ENCODE measurements around the gene CD59. TPM values are rescaled to one million over a fixed set of nuclear protein-coding genes. Genes with fewer than 3 reads are reported as not detected.
"Not testable (repeated sequence)": the region's sequence is repeated elsewhere in the genome, so short reads cannot be mapped to it uniquely, and the experiment has no call there.

CD59 gene
- total RNA-seq, 2 donors from 2014 or later: 68.2 to 194 TPM

GRCh38 chr11:33685082-33685481 lies 51.1 kb downstream of the CD59 start:
- H3K9me3 ChIP-seq: no peaks in the 10 kb centered on the region
- H3K4me3 ChIP-seq: no peak overlapping the region
- DNase-seq (no peak), ATAC-seq (no peak)
- 65 to 68% methylated on average over 3 of the region's 3 CpGs for WGBS, 2 donors
- peaks cover 11% of the 10 kb centered on the region for H3K4me1 ChIP-seq
- no peak overlapping the region for H3K27ac ChIP-seq
- H3K36me3 ChIP-seq (replicated peaks in 1 of 2; ENCODE audit: insufficient read depth in 1 of 2, low read depth in 2 of 2): no peaks in the 10 kb centered on the region
- TF ChIP-seq CTCF (IDR thresholded peaks at IDR 0.05) (no peak), POLR2A (IDR thresholded peaks at IDR 0.05) (no peak)
- H3K27me3 ChIP-seq: no peaks in the 10 kb centered on the region
- intact Hi-C loops (cut with DNase I): loop anchor here (5.0 to 10.0 kb wide), 2 partner anchors 143 to 320 kb away; no protein-coding TSS in a partner anchor

- H3K9me3 ChIP-seq: no peaks in the 10 kb centered on the region
- no peaks in the 10 kb centered on the region for H3K27me3 ChIP-seq
- 77 to 88% methylated on average over 5 of the region's 5 CpGs for WGBS, 2 donors
- no peak overlapping the region for H3K4me3 ChIP-seq
- DNase-seq (no peak), ATAC-seq (no peak)
- H3K27ac ChIP-seq: no peak overlapping the region
- H3K4me1 ChIP-seq: peaks cover 2% of the 10 kb centered on the region
- TF ChIP-seq CTCF (IDR thresholded peaks at IDR 0.05) (no peak), POLR2A (IDR thresholded peaks at IDR 0.05) (no peak)
- intact Hi-C loops (cut with DNase I): loop anchor here (10.0 kb wide), 1 partner anchor 319 kb away; no protein-coding TSS in a partner anchor
- H3K36me3 ChIP-seq (replicated peaks in 1 of 2; ENCODE audit: insufficient read depth in 1 of 2, low read depth in 2 of 2): no peaks in the 10 kb centered on the region
Observed at GRCh38 chr11:33684003-33684706, 52.1 kb downstream of the CD59 start.

GRCh38 chr11:33682446-33682845 lies 53.8 kb downstream of the CD59 start:
- Histone ChIP-seq H3K9me3 (peaks cover 0 to 7% (median 0%) of the 10 kb centered on the region in 3 donors), H3K4me1 (no peaks in the 10 kb centered on the region), H3K4me3 (no peak overlapping the region), H3K27ac (no peak overlapping the region), H3K27me3 (no peaks in the 10 kb centered on the region), H3K36me3 (replicated peaks in 1 of 2; ENCODE audit: insufficient read depth in 1 of 2, low read depth in 2 of 2) (no peaks in the 10 kb centered on the region)
- TF ChIP-seq POLR2A (IDR thresholded peaks at IDR 0.05) (no peak), CTCF (IDR thresholded peaks at IDR 0.05) (no peak)
- ATAC-seq (no peak), DNase-seq (no peak)
- 83 to 90% methylated on average over 4 of the region's 4 CpGs for WGBS, 2 donors
- intact Hi-C loops (cut with DNase I): loop anchor here (10.0 kb wide), 1 partner anchor 318 kb away; no protein-coding TSS in a partner anchor

- Histone ChIP-seq H3K27ac (no peak overlapping the region), H3K4me3 (no peak overlapping the region), H3K4me1 (no peaks in the 10 kb centered on the region), H3K9me3 (peaks cover 0 to 7% (median 0%) of the 10 kb centered on the region in 3 donors), H3K27me3 (no peaks in the 10 kb centered on the region), H3K36me3 (replicated peaks in 1 of 2; ENCODE audit: insufficient read depth in 1 of 2, low read depth in 2 of 2) (no peaks in the 10 kb centered on the region)
- WGBS, 2 donors: 87 to 94% methylated on average over 2 to 3 of the region's 3 CpGs
- intact Hi-C loops (cut with DNase I): loop anchor here (10.0 kb wide), 1 partner anchor 317 kb away; no protein-coding TSS in a partner anchor
- TF ChIP-seq POLR2A (IDR thresholded peaks at IDR 0.05) (no peak), CTCF (IDR thresholded peaks at IDR 0.05) (no peak)
- DNase-seq (no peak), ATAC-seq (no peak)
Observed at GRCh38 chr11:33682019-33682418, 54.2 kb downstream of the CD59 start.

GRCh38 chr11:33678616-33679015 lies 57.6 kb downstream of the CD59 start:
- H3K9me3 ChIP-seq; DNase-seq; H3K4me1 ChIP-seq; ATAC-seq; H3K4me3 ChIP-seq; H3K27me3 ChIP-seq; intact Hi-C loops (cut with DNase I); H3K36me3 ChIP-seq (replicated peaks in 1 of 2; ENCODE audit: insufficient read depth in 1 of 2, low read depth in 2 of 2); H3K27ac ChIP-seq: not testable (repeated sequence)
- 74 to 84% methylated on average over 1 of the region's 1 CpG for WGBS, 2 donors
